Measurements from ENCODE around the gene WDPCP.
"Not testable (repeated sequence)": the region's sequence is repeated elsewhere in the genome, so short reads cannot be mapped to it uniquely, and the experiment has no call there.

DNA sequence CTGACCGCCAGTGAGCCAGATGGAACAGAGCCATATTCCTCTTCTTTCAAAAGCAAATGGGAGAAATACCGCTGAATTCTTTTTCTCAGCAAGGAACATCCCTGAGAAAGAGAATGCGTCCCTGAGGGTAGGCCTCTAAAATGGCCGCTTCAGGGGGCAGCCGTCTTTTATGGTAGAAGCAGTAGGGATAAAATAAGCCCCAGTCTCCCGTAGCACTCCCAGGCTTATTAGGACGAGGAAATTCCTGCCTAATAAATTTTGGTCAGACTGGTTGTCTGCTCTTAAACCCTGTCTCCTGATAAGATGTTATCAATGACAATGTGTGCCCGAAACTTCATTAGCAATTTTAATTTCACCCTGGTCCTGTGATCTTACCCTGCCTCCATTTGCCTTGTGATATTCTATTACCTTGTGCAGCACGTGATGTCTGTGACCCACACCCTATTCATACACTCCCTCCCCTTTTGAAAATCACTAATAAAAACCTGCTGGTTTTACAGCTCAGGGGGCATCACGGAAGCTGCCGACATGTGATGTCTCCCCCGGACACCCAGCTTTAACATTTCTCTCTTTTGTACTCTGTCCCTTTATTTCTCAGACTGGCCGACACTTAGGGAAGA lies 14.4 kb downstream of the WDPCP start:
- TF ChIP-seq CTCF (IDR thresholded peaks at IDR 0.05); ZFX (IDR thresholded peaks at IDR 0.05; ENCODE audit: borderline replicate concordance): not testable (repeated sequence)

Data from 22Rv1 (cell line).